PC-3 (cell line): ENCODE data around the gene DGKH.

ENCODE experiments used
- CTCF ChIP-seq: fragments of 300-600 bp; sonication (generic); conservative IDR thresholded peaks from 2 replicates; pipeline ENCODE4 v1.5.1; 2017; ENCODE audit warnings: antibody characterized with exemption, low read depth, mild to moderate bottlenecking, low read length
- EZH2 ChIP-seq: fragments of 300-600 bp; sonication (generic); IDR thresholded peaks from one replicate; pipeline ENCODE4 v1.6.1; 2017; ENCODE audit warnings: antibody characterized with exemption, mild to moderate bottlenecking, low read length; ENCODE audit not compliant: unreplicated experiment

GRCh38 chr13:42152495-42152894, 104.0 kb downstream of the DGKH start:
- no peak for TF ChIP-seq CTCF
- TF ChIP-seq EZH2: no peak
